ENCODE data around the gene BICDL2. TPM values are rescaled to one million over a fixed set of nuclear protein-coding genes. Genes with fewer than 3 reads are reported as not detected.
A peak's percentile ranks its signal among the peaks of the same experiment; 100 is the strongest.

Gene BICDL2
- total and polyA plus RNA-seq, 9 of the 15 experiments (the other 6 are each of a cell fraction or from before 2014, with no cell fraction given), result 0.09 to 0.28 (median 0.09) TPM; not detected in 6

- peak; percentile 59 to 80 (median 62) for DNase-seq (ENCODE audit: extremely low read depth in 1 of 4, low spot score in 3 of 4)
- BruUV-seq (replicated peaks), result no TSS peak
- Histone ChIP-seq H3K4me2 (ENCODE audit: insufficient read depth, low read length) (peak overlapping the region; percentile 67), H3K4me3 (peak overlapping the region; percentile 23; the same call in 1 of the 2 replicates), H3K27ac (ENCODE audit: extremely low read depth, low read depth, low read length) (no peak overlapping the region), H3K36me3 (ENCODE audit: control insufficient read depth, insufficient read depth, low read length) (peaks cover 24% of the 10 kb centered on the region; the same call in 2 of the 3 replicates), H3K4me1 (replicated peaks in 1 of 2; ENCODE audit: control insufficient read depth in 2 of 2, insufficient read depth in 2 of 2, low read length in 2 of 2) (peaks cover 15 to 62% of the 10 kb centered on the region in 2 experiments), H3K9ac (ENCODE audit: insufficient read depth in 1 of 2, low read depth in 2 of 2, low read length in 2 of 2) (peak overlapping the region; percentile 40 to 89; a peak in 3 of 4 replicates), H2AFZ (ENCODE audit: low read depth, low read length) (peak overlapping the region; percentile 71), H4K20me1 (replicated peaks; ENCODE audit: control insufficient read depth, insufficient read depth, low read length) (peaks cover 3% of the 10 kb centered on the region; the same call in 1 of the 2 replicates), H3K9me3 (replicated peaks; ENCODE audit: control insufficient read depth, insufficient read depth, low read depth, low read length) (no peaks in the 10 kb centered on the region), H3K9me1 (ENCODE audit: control insufficient read depth, insufficient read depth, low read length) (no peaks in the 10 kb centered on the region), H3K27me3 (ENCODE audit: control insufficient read depth in 2 of 2, insufficient read depth in 2 of 2, low read length in 2 of 2) (peaks cover 20 to 51% of the 10 kb centered on the region in 2 experiments; a peak in 4 of 5 replicates), H3K79me2 (ENCODE audit: control insufficient read depth, insufficient read depth, low read length) (peaks cover 5% of the 10 kb centered on the region; the same call in 1 of the 3 replicates)
- peak; percentile 69 for ATAC-seq
- intact Hi-C loops (cut with micrococcal nuclease) (loop anchor here (10.0 kb wide), 1 partner anchor 65 kb away; the partner anchor contains the start of genes KREMEN2 and PAQR4), in situ Hi-C loops (cut with MboI) (no loop called here)
- CTCF ChIA-PET (ENCODE audit: low intra/inter-chr PET ratio), result no interaction called here
- WGBS (ENCODE audit: insufficient coverage, low coverage, missing lambda C conversion rate), result 6% methylated on average over 54 of the region's 59 CpGs
- peak; percentile 29 for FAIRE-seq
- POLR2A ChIA-PET, result interaction anchor here (0.6 to 2.2 kb wide), 6 partner anchors 7 to 120 kb away, joined by 3 to 13 read pairs (median 3); partner anchors contain the start of genes HCFC1R1, THOC6 and TNFRSF12A
- TF ChIP-seq IRF1 (CRISPR knock-in tag; IDR thresholded peaks at IDR 0.05; ENCODE audit: borderline replicate concordance) (no peak), FOXA3 (CRISPR knock-in tag; conservative IDR thresholded peaks at IDR 0.05 in 1 of 2, IDR thresholded peaks at IDR 0.05 in 1 of 2) (no peak), RNF2 (IDR thresholded peaks at IDR 0.05) (peak; percentile 23; the same call in 1 of the 2 replicates), RBM22 (IDR thresholded peaks at IDR 0.05; ENCODE audit: low read depth, low read length, poor library complexity, severe bottlenecking) (no peak), RCOR1 (IDR thresholded peaks at IDR 0.05; ENCODE audit: borderline replicate concordance in 1 of 2, low read depth in 2 of 2, low read length in 2 of 2) (no peak), NFE2L1 (tag; IDR thresholded peaks at IDR 0.05; ENCODE audit: borderline replicate concordance, low read depth) (no peak), SRSF3 (IDR thresholded peaks at IDR 0.05; ENCODE audit: insufficient read depth, low read length) (no peak), RBFOX2 (IDR thresholded peaks at IDR 0.05; ENCODE audit: low read depth, low read length) (0 out of 2 replicates have a peak, but pooled peaks have one; percentile 21), KAT7 (CRISPR knock-in tag; IDR thresholded peaks at IDR 0.05; ENCODE audit: borderline replicate concordance) (no peak), E2F1 (CRISPR knock-in tag; IDR thresholded peaks at IDR 0.05) (0 out of 2 replicates have a peak, but pooled peaks have one; percentile 40), CREB1 (IDR thresholded peaks at IDR 0.05) (no peak), CREB1 (CRISPR knock-in tag; IDR thresholded peaks at IDR 0.05) (peak; percentile 20; the same call in 1 of the 2 replicates), JUND (IDR thresholded peaks at IDR 0.05; ENCODE audit: borderline replicate concordance, low read depth, low read length) (0 out of 2 replicates have a peak, but pooled peaks have one; percentile 10), JUND (tag; IDR thresholded peaks at IDR 0.05; ENCODE audit: borderline replicate concordance, low read depth, low read length) (no peak; the same call in 2 of the 3 replicates), ATF6 (CRISPR knock-in tag; IDR thresholded peaks at IDR 0.05) (no peak)
Measured at GRCh38 chr16:3029491-3030221, 7.1 kb downstream of the BICDL2 start.

Data from K562 (cell line).